ENCODE measurements around the gene TMCO1. TPM values are rescaled to one million over a fixed set of nuclear protein-coding genes. Genes with fewer than 3 reads are reported as not detected.
A peak's percentile ranks its signal among the peaks of the same experiment; 100 is the strongest.

TMCO1 gene
- total and polyA plus RNA-seq, 2 of the 13 experiments (the other 11 are each of a cell fraction or from before 2014, with no cell fraction given), result 106 to 119 TPM

- TF ChIP-seq ZNF574 (CRISPR knock-in tag; IDR thresholded peaks at IDR 0.05) (no peak), ZNF253 (CRISPR knock-in tag; IDR thresholded peaks at IDR 0.05; ENCODE audit: borderline replicate concordance) (no peak), HMG20A (CRISPR knock-in tag; IDR thresholded peaks at IDR 0.05; ENCODE audit: borderline replicate concordance) (no peak), ZFX (CRISPR knock-in tag; IDR thresholded peaks at IDR 0.05; ENCODE audit: low read depth) (no peak), RFX1 (IDR thresholded peaks at IDR 0.05) (no peak), ARID5B (CRISPR knock-in tag; IDR thresholded peaks at IDR 0.05) (peak; percentile 42), HMGXB4 (CRISPR knock-in tag; IDR thresholded peaks at IDR 0.05; ENCODE audit: borderline replicate concordance in 1 of 2, low read depth in 1 of 2) (no peak), FOSL2 (CRISPR knock-in tag; IDR thresholded peaks at IDR 0.05) (peak; percentile 92), IRF9 (CRISPR knock-in tag; IDR thresholded peaks at IDR 0.05; ENCODE audit: borderline replicate concordance) (no peak), ZSCAN9 (CRISPR knock-in tag; IDR thresholded peaks at IDR 0.05; ENCODE audit: borderline replicate concordance) (no peak), TARDBP (CRISPR knock-in tag; IDR thresholded peaks at IDR 0.05) (no peak), ZBTB2 (CRISPR knock-in tag; IDR thresholded peaks at IDR 0.05; ENCODE audit: low read depth) (no peak), ZNF251 (CRISPR knock-in tag; IDR thresholded peaks at IDR 0.05) (no peak), ZNF282 (IDR thresholded peaks at IDR 0.05; ENCODE audit: partially characterized antibody) (no peak), DBP (CRISPR knock-in tag; IDR thresholded peaks at IDR 0.05; ENCODE audit: not compliant biosample characterization) (no peak), ZNF234 (CRISPR knock-in tag; conservative IDR thresholded peaks at IDR 0.05) (no peak), ZNF207 (IDR thresholded peaks at IDR 0.05; ENCODE audit: borderline replicate concordance) (no peak), ZNF644 (CRISPR knock-in tag; IDR thresholded peaks at IDR 0.05; ENCODE audit: low read depth) (0 out of 2 replicates have a peak, but pooled peaks have one; percentile 26), CC2D1A (CRISPR knock-in tag; IDR thresholded peaks at IDR 0.05) (no peak)
Observed at GRCh38 chr1:165703648-165704047, 65.0 kb downstream of the TMCO1 start (continued).

All from HepG2 (cell line).